HL-60 (cell line): ENCODE data around the gene DLD.

Source experiments
- GABPA ChIP-seq: IDR thresholded peaks from 2 replicates; pipeline ENCODE4 v1.6.1; 2012; ENCODE audit warnings: low read depth
- POLR2AphosphoS5 ChIP-seq: IDR thresholded peaks from 2 replicates; pipeline ENCODE4 v1.6.1; 2012; ENCODE audit warnings: low read depth
- SPI1 ChIP-seq: IDR thresholded peaks from 2 replicates; pipeline ENCODE4 v1.6.1; 2012; ENCODE audit warnings: low read depth, mild to moderate bottlenecking, borderline replicate concordance
- TF ChIP-seq, protein P1 (sequence below): IDR thresholded peaks from one replicate; pipeline ENCODE4 v1.5.1; 2011; ENCODE audit warnings: low read length, control low read depth, inconsistent platforms; ENCODE audit not compliant: insufficient read depth
- TF ChIP-seq, protein P2 (sequence below): IDR thresholded peaks from 2 replicates; pipeline ENCODE4 v1.6.1; 2012; ENCODE audit warnings: low read depth; ENCODE audit not compliant: insufficient replicate concordance

DNA sequence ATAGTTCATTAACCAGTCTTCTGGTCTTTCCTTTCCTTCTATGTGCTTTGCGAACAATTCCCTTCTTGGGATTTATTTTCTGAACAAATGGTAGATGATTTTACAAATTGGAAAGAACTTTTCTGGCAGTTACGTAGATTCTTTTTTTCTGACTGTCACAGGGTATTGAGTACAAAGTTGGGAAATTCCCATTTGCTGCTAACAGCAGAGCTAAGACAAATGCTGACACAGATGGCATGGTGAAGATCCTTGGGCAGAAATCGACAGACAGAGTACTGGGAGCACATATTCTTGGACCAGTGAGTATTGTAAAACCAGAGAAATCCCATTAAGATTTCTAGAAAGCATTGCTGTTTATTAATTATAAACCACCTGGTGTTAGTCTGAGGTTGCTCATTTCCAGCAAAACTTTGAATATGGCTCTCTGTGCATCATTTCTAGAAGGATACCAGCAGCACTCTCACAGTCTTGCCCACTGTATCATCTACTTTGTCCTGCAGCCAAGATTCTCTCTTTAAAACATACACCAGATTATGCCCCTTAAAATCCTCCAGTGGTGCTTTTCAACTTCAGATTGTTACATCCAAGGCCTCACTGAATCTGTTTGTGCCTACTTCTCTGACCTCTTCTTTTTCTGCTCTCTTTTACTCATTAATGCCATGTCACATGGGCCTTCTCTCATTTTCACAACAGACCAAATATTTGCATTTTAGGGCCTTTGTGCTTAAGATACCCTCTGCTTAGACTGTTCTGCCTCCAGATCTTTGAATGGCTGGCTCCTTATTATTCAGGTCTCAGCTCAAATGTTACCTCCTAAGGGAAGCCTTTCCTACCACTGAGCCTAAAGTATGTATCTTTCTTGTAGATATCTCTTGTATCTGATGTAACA lies 27.0 kb downstream of the DLD start:
- TF ChIP-seq, protein P1, sequence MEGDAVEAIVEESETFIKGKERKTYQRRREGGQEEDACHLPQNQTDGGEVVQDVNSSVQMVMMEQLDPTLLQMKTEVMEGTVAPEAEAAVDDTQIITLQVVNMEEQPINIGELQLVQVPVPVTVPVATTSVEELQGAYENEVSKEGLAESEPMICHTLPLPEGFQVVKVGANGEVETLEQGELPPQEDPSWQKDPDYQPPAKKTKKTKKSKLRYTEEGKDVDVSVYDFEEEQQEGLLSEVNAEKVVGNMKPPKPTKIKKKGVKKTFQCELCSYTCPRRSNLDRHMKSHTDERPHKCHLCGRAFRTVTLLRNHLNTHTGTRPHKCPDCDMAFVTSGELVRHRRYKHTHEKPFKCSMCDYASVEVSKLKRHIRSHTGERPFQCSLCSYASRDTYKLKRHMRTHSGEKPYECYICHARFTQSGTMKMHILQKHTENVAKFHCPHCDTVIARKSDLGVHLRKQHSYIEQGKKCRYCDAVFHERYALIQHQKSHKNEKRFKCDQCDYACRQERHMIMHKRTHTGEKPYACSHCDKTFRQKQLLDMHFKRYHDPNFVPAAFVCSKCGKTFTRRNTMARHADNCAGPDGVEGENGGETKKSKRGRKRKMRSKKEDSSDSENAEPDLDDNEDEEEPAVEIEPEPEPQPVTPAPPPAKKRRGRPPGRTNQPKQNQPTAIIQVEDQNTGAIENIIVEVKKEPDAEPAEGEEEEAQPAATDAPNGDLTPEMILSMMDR: no peak
- no peak for TF ChIP-seq POLR2AphosphoS5
- TF ChIP-seq, protein P2, sequence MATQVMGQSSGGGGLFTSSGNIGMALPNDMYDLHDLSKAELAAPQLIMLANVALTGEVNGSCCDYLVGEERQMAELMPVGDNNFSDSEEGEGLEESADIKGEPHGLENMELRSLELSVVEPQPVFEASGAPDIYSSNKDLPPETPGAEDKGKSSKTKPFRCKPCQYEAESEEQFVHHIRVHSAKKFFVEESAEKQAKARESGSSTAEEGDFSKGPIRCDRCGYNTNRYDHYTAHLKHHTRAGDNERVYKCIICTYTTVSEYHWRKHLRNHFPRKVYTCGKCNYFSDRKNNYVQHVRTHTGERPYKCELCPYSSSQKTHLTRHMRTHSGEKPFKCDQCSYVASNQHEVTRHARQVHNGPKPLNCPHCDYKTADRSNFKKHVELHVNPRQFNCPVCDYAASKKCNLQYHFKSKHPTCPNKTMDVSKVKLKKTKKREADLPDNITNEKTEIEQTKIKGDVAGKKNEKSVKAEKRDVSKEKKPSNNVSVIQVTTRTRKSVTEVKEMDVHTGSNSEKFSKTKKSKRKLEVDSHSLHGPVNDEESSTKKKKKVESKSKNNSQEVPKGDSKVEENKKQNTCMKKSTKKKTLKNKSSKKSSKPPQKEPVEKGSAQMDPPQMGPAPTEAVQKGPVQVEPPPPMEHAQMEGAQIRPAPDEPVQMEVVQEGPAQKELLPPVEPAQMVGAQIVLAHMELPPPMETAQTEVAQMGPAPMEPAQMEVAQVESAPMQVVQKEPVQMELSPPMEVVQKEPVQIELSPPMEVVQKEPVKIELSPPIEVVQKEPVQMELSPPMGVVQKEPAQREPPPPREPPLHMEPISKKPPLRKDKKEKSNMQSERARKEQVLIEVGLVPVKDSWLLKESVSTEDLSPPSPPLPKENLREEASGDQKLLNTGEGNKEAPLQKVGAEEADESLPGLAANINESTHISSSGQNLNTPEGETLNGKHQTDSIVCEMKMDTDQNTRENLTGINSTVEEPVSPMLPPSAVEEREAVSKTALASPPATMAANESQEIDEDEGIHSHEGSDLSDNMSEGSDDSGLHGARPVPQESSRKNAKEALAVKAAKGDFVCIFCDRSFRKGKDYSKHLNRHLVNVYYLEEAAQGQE: no peak
- no peak for TF ChIP-seq GABPA
- TF ChIP-seq SPI1: no peak
